Stimulated activated CD8-positive, alpha-beta memory T cell treated with anti-CD3 and anti-CD28 coated beads, Interleukin-2, amount 100 ng/mL, for 48 hours (primary cell): ENCODE measurements around the gene AMIGO3.
A peak's percentile ranks its signal among the peaks of the same experiment; 100 is the strongest.
"Not testable (repeated sequence)": the region's sequence is repeated elsewhere in the genome, so short reads cannot be mapped to it uniquely, and the experiment has no call there.

Experiments used
- DNase-seq, 2 donors: peaks; one replicate each; pipeline ENCODE4 v3.0.0-alpha.2; 2020; ENCODE audit warnings: low read depth in 2 of 2

Gene AMIGO3

DNA sequence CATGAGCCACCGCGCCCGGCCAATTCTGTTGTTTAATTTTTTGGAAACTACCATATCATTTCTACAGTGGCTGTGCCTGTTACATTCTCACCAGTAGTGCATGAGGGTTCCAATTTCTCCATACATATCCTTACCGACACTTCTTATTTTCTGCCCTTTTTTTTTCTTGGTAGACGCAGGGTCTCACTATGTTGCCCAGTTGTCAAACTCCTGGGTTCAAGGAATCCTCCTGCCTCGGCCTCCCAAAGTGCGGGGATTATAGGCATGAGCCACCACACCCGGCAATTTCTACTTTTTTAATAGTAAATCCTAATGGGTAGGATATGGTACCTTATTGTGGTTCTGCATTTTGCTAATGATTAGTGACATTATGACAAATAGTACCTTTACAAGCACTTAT is 9.6 kb downstream of the AMIGO3 start:
- no peak for DNase-seq

DNA sequence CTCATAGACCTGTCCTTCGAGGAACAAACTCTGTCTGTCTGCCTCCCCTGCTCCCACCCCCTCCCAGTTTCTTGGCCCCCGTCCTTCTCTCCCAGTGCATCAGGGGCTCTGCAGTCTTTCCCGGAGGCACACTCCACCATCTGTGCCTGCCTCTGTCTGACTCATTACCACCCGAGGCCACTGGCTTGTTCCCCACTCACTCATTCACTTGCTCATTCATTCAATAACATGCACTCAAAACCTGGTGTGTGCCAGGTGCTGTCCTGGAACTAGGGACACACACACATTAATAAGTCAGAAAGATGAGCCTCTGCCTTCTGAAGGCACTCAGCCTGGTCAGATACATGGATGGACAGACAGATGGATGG is 12.4 kb downstream of the AMIGO3 start:
- DNase-seq = no peak

DNA sequence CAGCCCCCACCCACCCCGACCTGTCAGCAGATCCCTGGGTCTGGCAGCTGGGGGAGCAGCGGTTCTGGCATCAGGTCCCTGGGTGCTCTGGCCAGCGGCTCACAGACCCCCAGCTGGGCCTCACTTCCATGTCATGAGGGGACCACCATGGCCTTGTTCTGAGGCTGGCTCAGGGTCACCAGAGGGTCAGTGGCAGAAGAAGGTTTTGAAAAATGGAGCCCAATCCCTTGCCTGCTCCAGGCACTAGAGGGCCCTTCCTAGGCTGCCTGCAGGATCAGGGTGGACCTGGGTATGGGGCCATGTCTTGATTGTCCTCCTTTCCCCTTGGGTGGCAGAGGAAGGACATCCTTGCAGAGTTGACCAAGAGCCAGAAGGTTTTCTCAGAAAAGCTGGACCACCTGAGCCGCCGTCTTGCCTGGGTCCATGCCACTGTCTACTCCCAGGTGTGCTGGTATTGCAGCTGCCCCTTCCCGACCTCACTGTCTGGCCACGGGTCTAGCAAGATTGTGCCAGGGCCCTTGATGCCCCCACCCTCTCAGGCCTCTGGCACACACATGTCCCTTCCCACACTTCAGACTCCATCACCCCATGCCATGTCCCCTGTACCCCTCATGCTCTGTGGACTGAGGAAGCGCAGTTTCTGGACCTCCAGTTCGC is 12.9 kb downstream of the AMIGO3 start:
- DNase-seq = no peak

DNA sequence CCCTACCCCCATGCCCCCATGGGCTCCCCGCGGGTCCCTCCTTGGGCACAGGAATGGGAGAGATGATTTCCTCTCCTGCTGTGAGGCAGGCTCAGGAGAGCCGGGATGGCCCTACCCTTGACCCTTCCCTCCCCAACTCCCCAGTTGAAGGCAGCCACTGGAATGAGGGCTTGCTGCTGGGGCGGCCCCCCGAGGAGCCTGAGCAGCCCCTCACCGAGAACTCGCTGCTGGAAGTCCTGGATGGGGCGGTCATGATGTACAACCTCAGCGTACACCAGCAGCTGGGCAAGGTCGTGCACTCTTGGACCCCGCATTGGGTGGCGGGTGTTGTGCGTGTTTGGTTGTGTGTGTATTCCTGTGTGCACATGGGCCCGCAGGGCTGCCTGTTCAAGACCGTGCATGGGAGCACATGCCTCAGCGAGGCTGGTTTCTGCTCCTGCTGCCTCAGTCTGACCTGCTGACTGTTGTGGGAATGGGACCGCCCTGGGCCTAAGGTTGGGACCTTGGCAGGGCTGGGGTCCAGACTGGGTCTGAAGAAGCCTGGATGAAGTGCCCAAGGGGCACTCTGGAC is 14.0 kb downstream of the AMIGO3 start:
- no peak for DNase-seq

DNA sequence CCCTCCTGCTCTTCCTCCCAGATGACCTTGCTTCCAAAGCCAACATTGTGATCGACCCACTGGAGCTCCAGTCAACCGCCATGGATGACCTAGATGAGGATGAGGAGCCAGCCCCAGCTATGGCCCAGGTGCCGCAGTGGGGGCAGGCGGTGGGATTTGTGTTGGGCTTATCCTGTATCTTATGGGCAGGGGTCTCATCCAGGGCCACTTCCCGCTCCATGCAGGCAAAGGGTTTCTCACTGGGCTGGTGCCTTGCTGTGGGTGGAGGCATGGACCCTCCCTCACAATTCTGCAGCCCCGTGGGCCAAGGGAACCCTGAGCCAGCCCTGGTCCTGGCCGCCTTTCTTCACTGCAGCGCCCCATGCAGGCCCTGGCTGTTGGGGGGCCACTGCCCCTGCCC is 14.9 kb downstream of the AMIGO3 start:
- DNase-seq = no peak

DNA sequence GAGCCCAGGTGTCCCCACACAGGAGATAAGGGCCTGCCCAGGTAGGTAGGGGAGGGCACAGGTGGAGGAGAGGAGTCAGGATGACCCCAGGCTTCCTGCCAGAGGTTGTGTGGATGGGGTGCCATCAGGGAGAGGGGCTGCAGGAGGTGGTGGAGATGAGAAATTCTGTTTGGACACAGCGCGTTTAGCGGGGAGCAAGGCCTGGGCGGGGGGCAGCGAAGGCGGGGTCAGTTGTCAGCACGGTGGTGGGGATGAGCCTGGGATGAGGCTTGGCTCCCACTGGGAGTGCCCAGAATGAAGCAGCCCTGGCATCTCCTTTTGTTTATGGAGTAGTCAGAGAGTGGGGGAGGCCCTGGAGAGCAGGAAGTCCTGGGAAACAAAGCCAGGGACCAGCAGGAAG is 15.5 kb downstream of the AMIGO3 start:
- no peak for DNase-seq

DNA sequence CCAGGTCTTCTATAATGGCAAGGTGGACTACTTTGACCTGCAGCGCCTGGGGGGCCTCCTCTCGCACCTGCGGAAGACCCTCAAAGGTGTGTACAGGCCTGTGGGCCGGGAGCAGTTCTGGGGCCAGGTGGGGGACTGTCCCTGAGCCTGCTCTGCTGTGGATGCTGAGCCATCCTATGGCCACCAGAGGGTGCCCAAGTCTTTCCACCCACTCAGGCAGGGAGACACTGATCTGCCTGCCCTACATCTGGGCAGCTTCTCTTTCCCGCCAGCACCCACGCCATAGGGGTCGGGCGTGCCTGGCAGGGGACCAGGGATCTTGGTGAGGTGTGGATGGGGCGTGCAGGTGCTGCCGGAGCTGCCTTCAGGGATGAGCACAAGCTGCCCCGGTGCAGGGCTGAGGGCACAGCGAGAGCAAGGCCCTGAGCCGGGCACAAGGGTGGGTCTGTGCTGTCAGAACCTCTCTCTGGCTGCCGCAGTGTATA is 16.0 kb downstream of the AMIGO3 start:
- peak in 1 of 2 donors; percentile 42 for DNase-seq

DNA sequence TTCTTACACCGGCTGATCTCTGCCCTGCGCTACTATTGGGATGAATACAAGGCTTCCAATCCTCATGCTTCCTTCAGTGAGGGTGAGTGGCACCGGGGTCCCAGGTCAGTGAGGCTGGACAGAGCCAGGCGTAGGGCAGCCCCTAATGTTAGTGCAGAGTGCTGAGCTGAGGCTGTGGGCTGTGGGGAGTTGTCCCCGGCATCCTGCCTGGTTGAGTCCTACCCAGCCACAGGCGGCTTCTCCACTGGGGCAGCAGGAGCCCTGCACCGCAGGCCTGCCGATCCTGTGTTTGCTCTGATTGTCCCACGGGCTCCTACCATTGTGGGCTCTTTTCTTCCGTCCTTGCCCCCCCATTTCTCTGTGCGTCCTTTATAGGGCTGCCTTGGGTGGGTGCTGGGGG is 16.8 kb downstream of the AMIGO3 start:
- no peak for DNase-seq

DNA sequence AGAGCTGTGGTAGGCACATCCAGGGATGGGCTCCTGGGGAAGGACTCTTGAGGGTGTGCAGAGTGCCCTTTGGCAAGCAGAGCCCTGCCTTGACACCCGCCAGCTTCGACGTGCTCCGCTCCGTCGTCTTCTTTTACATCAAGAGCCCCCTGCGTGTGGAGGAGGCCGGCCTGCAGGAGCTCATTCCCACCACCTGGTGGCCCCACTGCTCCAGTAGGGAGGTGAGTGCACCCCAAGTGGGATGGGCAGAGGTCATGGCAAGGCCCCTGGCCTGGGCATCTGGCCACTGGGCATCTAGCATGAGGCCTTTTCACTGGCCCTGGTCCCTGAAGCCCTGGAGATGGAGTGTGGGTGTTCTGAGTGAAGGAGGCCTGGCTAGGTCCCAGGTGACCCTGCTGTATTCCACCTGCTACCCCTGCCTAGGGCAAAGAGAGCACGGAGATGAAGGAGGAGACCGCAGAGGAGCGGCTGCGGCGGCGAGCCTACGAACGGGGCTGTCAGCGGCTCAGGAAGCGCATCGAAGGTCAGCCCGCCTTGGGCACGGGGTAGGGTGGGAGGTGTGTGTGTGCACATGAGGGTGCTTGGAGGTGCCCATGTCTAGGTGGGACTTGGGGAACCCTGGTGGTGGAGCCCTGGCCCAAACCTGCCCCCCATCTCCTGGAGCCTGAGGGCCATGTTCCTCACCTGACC is 18.0 kb downstream of the AMIGO3 start:
- no peak for DNase-seq

DNA sequence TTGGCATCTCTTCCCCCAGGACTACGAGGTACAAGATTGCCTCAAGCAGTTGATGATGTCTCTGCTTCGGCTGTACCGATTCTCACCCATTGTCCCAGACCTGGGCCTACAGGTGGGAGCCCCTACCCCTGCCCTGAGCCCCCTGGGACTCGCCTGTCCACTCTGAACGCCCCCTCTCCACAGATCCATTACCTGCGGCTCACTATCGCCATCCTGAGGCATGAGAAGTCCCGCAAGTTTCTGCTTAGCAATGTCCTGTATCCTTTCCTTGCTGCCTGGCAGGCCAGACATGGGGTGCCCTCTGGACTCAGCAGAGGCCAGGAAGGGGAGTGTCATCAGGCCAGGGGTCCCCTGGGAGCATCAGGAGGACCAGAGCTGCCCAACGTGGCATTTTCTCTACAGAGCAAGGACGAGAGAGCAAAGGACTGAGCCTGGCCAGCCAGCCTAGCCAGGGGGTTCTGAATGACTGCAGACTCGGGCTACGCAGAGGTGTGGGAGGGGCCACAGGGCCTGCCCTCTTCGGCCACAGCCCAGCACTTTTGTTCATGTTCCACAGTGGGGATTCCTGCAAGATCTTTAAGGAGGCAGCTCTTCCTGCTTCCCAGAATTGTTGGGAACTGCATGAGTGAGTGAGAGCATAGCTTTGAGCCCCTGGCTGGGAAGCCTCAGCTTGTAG is 18.9 kb downstream of the AMIGO3 start:
- no peak for DNase-seq

DNA sequence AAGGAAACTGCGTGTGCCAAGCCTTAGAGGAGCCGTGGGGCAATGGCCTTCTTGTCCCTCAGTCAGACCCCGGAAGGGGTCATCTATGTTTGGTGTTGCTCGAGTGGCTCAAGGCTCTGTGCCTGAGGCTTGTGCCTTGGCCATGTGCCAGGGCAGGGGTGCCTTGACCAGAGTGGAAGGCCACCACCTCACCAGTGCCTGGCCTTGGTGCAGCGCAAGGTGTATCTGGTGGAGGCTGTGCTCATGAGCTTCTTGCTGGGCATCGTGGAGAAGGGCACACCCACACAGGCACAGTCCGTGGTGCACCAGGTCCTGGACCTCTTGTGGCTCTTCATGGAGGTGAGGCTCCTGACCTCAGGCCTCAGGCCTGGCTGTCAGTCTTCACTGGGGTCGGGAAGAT is 19.5 kb downstream of the AMIGO3 start:
- no peak for DNase-seq

DNA sequence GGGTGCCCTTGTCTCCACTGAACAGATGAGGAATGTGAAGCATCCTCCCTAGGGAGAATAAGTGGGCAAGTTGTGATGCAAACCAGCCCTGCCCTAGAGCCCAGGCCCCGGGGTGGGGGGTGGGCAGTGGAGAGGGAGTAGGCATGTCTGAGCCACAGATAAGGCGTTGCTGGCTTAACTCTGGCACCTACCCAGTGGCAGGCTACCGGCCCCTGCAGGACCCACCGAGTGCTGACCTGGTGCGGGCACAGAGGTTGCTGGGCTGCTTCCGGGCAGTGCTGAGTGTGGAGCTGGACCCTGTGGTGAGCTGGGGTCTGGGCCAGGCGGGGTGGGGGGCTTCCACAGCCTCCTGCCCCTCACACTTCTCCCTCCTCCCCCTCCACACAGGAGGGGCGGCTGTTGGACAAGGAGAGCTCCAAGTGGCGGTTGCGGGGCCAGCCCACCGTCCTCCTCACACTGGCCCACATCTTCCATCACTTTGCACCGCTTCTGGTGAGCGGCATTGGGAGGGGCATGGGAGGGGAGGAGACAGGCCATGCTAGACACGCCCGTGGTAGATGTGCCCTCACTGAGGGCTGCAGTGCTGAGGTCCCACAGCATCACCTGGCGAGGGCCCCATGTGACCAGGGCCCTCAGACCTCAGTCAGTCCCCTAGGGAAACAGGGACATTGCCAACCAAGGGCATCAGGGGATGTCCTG is 20.1 kb downstream of the AMIGO3 start:
- no peak for DNase-seq

DNA sequence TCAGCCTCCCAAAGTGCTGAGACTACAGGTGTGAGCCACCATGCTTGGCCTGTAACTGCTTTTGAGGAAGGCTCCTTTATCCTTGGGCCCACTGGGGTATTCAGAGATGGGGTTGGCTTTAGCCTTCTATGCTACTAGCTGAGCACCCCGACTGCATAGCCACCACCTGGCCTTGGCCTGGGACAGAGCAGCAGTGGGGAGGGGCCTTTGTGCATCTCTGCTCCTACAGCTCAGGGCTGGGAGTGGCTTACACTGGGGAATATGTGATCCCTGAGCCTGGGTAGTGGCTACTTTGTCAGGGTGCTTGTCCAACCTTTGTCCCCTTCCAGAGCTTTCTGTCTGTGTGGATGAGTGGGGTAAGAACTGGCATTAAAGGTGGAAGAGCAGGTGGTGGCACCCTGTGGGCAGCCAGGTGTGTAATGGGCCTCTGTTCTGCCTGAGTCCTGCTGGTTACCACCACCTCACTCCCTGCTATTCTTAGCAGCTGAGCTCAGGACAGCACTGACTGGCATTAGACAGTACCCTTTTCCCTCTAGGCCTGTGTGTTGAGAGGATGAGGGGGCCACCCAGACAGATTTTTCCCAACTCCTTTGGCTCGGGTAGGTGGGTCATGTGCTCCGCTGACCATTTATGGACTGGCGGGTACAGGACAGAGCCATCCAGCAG is 24.0 kb downstream of the AMIGO3 start:
- not testable (repeated sequence) for DNase-seq

DNA sequence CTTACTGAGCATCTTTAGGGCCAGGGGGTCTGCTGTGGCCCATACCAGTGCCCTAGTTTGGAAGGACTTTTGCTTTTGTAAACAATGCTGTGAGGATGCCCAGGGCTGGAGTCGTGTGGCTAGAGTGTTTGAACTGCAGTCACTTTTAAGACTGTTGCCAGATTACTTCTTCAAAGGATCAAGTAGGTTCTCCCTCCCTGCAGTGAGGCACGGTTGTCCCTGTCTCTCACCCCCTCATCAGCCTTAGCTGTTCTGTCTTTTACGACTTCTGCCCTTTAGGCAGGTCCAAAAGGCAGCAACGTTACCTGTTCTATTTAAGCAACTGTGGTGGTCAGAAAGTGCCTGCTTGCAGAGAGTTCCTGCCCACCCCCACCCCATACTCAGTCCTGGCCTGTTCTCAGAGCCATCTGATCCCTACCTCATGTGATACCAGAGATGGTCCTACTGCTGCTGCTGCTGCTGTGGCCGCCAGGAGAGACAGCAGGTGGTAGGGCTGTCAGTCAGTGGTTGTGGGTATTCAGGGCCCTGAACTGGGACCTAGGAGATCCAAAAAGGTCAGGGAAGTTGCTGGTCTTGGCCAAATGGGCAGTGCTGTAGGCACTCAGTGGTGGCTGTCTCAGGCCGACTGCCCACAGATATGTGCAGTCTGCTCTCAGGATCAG is 24.9 kb downstream of the AMIGO3 start:
- DNase-seq = not testable (repeated sequence)

DNA sequence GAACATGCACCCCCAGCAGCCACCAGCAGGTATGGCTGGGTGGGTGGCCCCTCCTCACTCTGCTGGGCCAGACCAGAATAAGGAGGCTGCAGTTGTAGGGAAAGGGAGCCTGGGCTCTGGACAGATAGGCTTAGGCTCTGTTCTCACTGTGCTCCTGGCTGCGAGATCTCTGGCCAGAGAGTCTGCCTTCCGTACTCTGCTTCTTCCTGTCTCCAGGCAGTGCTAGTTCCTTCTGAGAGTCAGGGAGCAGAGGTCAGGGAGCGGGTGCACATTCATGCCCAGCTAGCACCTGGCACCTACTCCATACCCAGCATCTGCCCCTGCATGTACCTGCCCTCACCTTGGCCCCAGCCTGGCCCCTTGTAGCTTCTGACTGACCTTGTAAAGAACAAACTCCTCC is 28.0 kb downstream of the AMIGO3 start:
- DNase-seq = not testable (repeated sequence)

DNA sequence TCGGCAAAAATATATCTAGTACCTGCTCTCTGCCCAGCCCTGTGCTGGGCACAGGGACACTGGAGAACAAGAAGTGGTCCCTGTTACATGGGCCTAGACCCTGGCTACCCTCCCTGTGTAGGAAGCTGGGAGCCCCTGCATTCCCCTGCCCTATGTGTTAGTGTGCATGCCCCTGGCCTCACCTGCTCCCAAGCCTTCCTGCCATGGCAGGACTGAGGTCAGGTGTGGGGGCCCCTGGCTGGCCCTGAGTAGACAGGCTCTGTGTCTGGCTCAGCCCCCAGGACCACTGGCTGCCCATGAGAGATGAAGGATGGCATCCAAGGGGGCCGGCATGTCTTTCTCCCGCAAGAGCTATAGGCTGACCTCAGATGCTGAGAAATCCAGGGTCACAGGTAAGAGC is 28.6 kb downstream of the AMIGO3 start:
- DNase-seq = not testable (repeated sequence)

DNA sequence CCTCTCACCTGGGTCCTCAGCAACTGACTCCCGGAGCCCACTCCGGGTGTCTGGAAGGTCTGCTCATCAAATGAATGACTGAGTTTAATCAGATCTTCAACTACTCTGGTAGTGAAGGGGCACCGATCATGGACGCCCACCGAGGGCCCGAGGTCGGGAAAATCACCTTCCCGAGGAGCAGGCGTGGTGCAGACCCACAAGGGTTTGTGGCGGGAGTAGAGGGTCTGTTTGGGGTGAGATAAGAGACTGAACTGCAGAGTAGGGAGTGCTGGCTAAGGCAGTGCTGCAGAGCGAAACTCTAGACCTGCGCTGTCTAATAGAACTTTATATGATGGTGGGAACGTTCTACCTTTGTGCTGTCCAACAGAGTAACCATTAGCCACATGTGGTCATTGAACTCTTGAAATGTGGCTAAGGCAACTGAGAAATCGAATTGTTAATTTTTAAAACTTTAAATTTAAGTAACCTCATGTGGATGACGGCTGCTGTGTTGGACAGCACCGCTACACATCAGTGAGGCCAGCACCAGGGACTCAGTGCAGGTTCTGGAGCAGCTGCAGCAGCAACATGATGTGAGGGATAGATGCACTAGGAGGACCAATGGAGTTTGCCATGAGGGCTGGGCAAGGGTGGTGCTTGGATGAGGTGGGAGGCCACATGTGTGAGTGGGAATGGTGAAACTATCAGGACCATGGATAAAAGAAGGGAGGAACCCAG is 29.4 kb downstream of the AMIGO3 start:
- not testable (repeated sequence) for DNase-seq

DNA sequence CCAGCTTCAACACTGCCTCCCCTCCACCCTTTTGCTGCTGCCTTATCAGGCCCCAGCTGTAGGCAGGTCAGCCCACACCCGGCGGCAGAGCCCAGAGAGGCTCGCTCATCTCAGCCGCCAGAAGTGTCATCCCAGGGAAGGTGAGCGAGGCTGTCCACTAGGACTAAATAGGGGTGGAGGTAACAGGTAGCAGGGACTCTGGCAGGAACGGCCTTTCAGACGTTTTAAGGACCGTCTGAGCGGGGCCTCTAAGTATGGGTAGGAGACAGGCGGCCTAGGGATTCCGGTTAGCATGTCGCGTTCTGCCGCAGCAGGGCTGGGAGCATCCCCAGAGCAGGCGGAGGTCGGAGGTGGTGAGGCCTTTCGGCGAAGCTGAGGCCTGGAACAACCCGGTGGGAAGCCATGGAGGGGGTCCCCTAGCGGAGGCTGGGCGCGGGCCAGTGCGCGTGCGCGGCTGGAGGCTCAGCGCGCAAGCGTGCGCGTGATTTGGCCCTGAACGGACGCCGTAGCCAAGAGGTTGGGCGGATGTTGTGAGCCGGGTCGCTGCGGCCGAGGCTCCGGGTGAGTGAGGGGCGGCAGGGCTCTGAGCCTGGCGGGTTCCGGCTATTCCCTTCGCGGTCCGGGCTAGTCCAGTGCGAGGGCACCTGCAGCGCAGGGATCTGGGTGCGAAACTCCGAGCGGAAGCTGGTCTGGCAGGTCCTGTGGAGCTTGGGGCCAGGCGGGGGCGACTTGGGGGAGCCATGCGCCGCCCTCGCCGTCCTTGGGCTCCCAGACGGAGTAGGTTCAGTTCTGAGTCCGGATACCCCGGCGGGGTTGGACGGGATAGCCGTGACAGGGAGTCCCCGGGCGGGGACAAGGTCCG is 30.2 kb downstream of the AMIGO3 start, which contains the start of the genes MST1 and RNF123:
MST1 (minus strand) TSS at position 429 of the 862 bp plus-strand sequence. CDS start 783 bp downstream, outside the sequence.
RNF123 (plus strand) TSS at position 512 of the 862 bp plus-strand sequence. CDS start 1,609 bp downstream, outside the sequence.
- DNase-seq = peak; percentile 84 to 86
